GM19193 (cell line): ENCODE measurements around the gene CLIP4.

ENCODE experiments used
- POLR2A ChIP-seq: IDR thresholded peaks from 4 replicates; pipeline ENCODE4 v1.6.1; 2011; ENCODE audit not compliant: insufficient read depth, insufficient read length; ENCODE audit errors: extremely low read depth

CLIP4 gene

GRCh38 chr2:29080886-29081743, 34.1 kb upstream of the CLIP4 start:
- no peak for TF ChIP-seq POLR2A

- TF ChIP-seq POLR2A, result no peak
Observed at GRCh38 chr2:29082804-29083495, 32.3 kb upstream of the CLIP4 start.

- TF ChIP-seq POLR2A, result no peak
Observed at GRCh38 chr2:29084554-29084953, 30.7 kb upstream of the CLIP4 start.

- no peak for TF ChIP-seq POLR2A
Observed at GRCh38 chr2:29096969-29097368, 18.2 kb upstream of the CLIP4 start.

GRCh38 chr2:29097569-29097968, 17.6 kb upstream of the CLIP4 start:
- no peak for TF ChIP-seq POLR2A

GRCh38 chr2:29100564-29100963, 14.7 kb upstream of the CLIP4 start:
- no peak for TF ChIP-seq POLR2A

GRCh38 chr2:29104688-29105087, 10.5 kb upstream of the CLIP4 start:
- no peak for TF ChIP-seq POLR2A

GRCh38 chr2:29105375-29105774, 9.8 kb upstream of the CLIP4 start:
- no peak for TF ChIP-seq POLR2A

- no peak for TF ChIP-seq POLR2A
Observed at GRCh38 chr2:29106256-29106655, 9.0 kb upstream of the CLIP4 start.

GRCh38 chr2:29106980-29107388, 8.2 kb upstream of the CLIP4 start:
- no peak for TF ChIP-seq POLR2A

- TF ChIP-seq POLR2A, result no peak
Observed at GRCh38 chr2:29108225-29108624, 7.0 kb upstream of the CLIP4 start.

GRCh38 chr2:29109246-29109645, 6.0 kb upstream of the CLIP4 start:
- no peak for TF ChIP-seq POLR2A

GRCh38 chr2:29110916-29111535, 4.2 kb upstream of the CLIP4 start:
- TF ChIP-seq POLR2A, result no peak

GRCh38 chr2:29112379-29112778, 2.8 kb upstream of the CLIP4 start:
- TF ChIP-seq POLR2A, result no peak

- TF ChIP-seq POLR2A, result no peak
Observed at GRCh38 chr2:29113027-29113686, 2.1 kb upstream of the CLIP4 start.
